Measurements from ENCODE around the gene PTPN14.

The PTPN14 gene

DNA sequence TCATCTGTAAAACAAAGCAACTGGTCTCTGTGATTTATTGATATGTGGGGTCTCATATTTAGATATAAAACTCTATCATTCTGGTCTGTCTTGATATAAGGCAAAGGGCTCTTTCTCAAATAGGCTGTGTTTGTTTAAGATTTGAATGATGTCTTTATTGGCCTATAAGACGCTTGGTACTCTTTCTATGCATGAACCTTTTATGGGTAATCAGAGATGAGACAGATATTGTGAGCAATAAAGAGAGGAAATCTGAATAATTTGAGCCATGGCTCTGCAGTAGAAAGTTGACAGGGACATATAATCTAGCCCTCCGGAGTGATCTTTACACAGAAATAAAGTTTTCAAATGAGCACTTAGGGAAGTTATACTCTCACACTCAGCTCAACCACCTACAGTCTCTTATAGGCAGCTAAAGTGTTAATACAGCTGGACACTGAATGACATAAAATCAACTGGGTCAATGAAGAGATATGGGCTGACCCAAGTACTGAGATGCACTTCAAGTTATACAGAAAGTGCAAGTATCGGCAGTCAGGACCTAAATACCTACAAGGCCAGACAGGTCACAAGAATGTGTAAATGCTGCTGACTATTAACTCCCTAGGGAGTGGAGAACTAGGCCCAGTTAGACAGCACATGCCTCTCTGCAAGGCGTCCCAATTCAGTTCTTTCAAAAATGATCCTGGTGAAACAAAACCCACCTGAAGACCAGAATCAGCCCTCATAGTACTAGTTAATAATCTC lies 111.0 kb downstream of the PTPN14 start:
- no peak overlapping the region for H3K4me3 ChIP-seq (ENCODE audit: low read depth, low read length)
- peak; percentile 36 for DNase-seq (ENCODE audit: low read depth)
- TF ChIP-seq, protein P1, sequence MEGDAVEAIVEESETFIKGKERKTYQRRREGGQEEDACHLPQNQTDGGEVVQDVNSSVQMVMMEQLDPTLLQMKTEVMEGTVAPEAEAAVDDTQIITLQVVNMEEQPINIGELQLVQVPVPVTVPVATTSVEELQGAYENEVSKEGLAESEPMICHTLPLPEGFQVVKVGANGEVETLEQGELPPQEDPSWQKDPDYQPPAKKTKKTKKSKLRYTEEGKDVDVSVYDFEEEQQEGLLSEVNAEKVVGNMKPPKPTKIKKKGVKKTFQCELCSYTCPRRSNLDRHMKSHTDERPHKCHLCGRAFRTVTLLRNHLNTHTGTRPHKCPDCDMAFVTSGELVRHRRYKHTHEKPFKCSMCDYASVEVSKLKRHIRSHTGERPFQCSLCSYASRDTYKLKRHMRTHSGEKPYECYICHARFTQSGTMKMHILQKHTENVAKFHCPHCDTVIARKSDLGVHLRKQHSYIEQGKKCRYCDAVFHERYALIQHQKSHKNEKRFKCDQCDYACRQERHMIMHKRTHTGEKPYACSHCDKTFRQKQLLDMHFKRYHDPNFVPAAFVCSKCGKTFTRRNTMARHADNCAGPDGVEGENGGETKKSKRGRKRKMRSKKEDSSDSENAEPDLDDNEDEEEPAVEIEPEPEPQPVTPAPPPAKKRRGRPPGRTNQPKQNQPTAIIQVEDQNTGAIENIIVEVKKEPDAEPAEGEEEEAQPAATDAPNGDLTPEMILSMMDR (IDR thresholded peaks at IDR 0.05; ENCODE audit: low read depth, low read length): no peak
- TF ChIP-seq, protein P2, sequence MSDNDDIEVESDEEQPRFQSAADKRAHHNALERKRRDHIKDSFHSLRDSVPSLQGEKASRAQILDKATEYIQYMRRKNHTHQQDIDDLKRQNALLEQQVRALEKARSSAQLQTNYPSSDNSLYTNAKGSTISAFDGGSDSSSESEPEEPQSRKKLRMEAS (IDR thresholded peaks at IDR 0.05; ENCODE audit: low read depth, low read length): no peak
- no peak for TF ChIP-seq MYC (IDR thresholded peaks at IDR 0.05; ENCODE audit: low read depth, low read length)
- TF ChIP-seq POLR2A (IDR thresholded peaks at IDR 0.05; ENCODE audit: extremely low read depth, insufficient read length): no peak

DNA sequence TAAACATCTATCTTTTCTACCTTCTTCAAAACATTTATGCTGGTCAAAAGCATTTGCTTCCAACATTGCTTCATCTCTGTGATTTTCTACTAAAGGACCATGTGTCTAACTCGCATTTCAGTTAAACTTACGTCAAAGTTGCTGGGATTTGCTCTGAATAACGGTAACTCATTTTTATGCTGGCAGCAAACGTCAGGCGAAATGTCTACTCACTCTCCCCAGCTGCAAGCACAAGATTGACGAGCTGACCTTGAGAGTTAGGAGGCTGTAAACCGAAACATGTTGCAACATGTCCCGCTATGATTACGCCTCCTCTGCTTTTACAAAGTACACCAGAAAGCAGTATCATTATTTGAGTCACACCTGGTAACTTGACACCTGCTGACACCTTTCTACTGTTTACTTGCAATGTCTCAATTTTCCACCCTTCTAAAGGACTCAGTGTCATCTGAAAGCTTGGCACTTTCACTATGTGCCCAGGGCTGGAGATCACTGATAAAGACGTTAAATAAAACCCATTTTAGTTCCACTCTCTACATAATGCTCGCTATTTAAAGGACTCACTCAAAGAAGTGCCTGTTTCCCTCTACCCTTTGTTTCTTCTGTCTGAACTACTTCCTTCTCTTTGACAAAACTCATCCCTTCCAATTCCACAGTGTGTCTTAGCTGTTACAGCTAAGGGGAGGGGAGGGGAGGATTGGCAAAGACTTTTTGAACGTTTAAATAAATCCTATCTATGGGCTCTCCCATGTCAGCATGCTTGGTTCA lies 111.9 kb downstream of the PTPN14 start:
- DNase-seq (ENCODE audit: low read depth): peak; percentile 88
- TF ChIP-seq, protein P2 (IDR thresholded peaks at IDR 0.05; ENCODE audit: low read depth, low read length): peak; percentile 76
- TF ChIP-seq MYC (IDR thresholded peaks at IDR 0.05; ENCODE audit: low read depth, low read length) (peak; percentile 78), POLR2A (IDR thresholded peaks at IDR 0.05; ENCODE audit: extremely low read depth, insufficient read length) (no peak)
- TF ChIP-seq, protein P1 (IDR thresholded peaks at IDR 0.05; ENCODE audit: low read depth, low read length): no peak
- peak overlapping the region; percentile 52 for H3K4me3 ChIP-seq (ENCODE audit: low read depth, low read length)

DNA sequence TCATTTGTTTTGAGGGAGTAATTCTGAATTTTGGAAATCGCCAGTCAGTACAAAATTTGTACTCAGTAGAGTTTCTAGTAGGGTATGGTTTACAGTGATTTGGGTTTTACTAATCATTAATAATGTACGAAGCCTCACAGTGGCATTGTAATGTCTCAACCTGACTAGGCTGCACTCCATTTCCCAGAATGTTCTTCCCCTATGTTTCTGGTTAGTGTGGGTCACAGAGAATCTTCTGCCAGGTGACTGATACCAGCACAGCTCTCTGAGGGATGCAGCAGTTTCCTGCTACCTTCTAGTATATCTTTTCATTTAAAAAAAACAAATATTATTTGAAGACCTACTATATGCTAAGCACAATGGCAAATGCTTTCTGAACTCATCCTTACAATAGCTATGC lies 112.9 kb downstream of the PTPN14 start:
- TF ChIP-seq, protein P2 (IDR thresholded peaks at IDR 0.05; ENCODE audit: low read depth, low read length): no peak
- no peak for TF ChIP-seq MYC (IDR thresholded peaks at IDR 0.05; ENCODE audit: low read depth, low read length)
- no peak for DNase-seq (ENCODE audit: low read depth)
- peak overlapping the region; percentile 52 for H3K4me3 ChIP-seq (ENCODE audit: low read depth, low read length)

DNA sequence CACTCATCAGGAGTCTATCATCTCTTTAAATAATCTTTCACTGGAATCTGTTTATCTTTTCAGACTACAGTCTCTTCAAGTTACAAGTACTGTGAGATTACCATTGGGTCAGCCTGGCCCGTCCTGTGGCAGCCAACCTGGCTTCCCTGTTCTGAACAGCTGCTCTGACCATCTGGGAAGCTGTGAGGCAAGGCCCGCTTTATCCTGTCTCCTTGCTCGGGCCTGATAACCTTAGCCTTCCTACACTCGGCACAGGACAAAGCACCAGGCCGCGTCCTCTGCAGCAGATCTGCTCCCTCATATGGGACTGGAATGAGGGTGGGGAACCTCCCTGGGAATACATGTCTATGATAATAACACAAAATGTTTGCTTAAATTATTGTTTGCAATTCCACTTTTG lies 113.3 kb downstream of the PTPN14 start:
- no peak overlapping the region for H3K4me3 ChIP-seq (ENCODE audit: low read depth, low read length)
- no peak for DNase-seq (ENCODE audit: low read depth)
- TF ChIP-seq, protein P2 (IDR thresholded peaks at IDR 0.05; ENCODE audit: low read depth, low read length): no peak
- no peak for TF ChIP-seq POLR2A (IDR thresholded peaks at IDR 0.05; ENCODE audit: extremely low read depth, insufficient read length)
- TF ChIP-seq, protein P1 (IDR thresholded peaks at IDR 0.05; ENCODE audit: low read depth, low read length): no peak
- no peak for TF ChIP-seq MYC (IDR thresholded peaks at IDR 0.05; ENCODE audit: low read depth, low read length)

DNA sequence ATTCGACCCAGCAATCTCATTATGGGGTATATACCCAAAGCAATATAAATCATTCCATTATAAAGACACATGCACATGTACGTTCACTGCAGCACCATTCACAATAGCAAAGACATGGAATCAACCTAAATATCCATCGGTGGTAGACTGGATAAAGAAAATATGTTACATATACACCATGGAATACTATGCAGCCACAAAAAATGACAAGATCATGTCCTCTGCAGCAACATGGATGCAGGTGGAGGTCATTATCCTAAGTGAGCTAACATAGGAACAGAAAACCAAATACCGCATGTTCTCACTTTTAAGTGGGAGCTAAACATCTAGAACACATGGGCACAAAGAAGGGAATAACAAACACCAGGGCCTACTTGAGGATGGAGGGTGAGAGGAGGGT lies 115.5 kb downstream of the PTPN14 start:
- H3K4me3 ChIP-seq (ENCODE audit: low read depth, low read length): no peak overlapping the region
- DNase-seq (ENCODE audit: low read depth): no peak
- TF ChIP-seq, protein P1 (IDR thresholded peaks at IDR 0.05; ENCODE audit: low read depth, low read length): no peak
- TF ChIP-seq POLR2A (IDR thresholded peaks at IDR 0.05; ENCODE audit: extremely low read depth, insufficient read length) (no peak), MYC (IDR thresholded peaks at IDR 0.05; ENCODE audit: low read depth, low read length) (no peak)
- TF ChIP-seq, protein P2 (IDR thresholded peaks at IDR 0.05; ENCODE audit: low read depth, low read length): no peak

DNA sequence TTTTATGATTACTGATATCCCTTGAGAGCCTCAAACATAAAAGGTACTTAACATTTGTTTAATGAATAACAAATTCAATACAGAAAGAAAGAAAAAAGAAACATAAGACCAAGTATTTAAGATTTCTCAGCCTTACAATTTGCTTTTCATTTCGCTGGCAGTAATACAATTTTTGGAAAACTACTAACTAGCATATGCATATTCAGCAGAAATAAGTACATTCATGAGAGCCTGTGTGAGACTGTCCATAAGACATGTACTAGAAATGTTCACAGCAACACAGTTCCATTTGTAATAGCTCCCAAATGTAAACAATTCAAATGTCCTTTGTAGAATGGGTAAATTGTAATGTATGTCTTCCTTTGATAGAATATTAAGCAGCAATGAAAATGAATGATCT lies 119.2 kb downstream of the PTPN14 start:
- TF ChIP-seq MYC (IDR thresholded peaks at IDR 0.05; ENCODE audit: low read depth, low read length) (no peak), POLR2A (IDR thresholded peaks at IDR 0.05; ENCODE audit: extremely low read depth, insufficient read length) (no peak)
- TF ChIP-seq, protein P2 (IDR thresholded peaks at IDR 0.05; ENCODE audit: low read depth, low read length): no peak
- TF ChIP-seq, protein P1 (IDR thresholded peaks at IDR 0.05; ENCODE audit: low read depth, low read length): no peak
- DNase-seq (ENCODE audit: low read depth): no peak

More for the DNA sequence above, 119.2 kb downstream of the PTPN14 start:
- H3K4me3 ChIP-seq (ENCODE audit: low read depth, low read length): no peak overlapping the region

All from NB4 (cell line).